Posterior vena cava (tissue), 2 donors: ENCODE results near the gene MAGOHB. TPM values are rescaled to one million over a fixed set of nuclear protein-coding genes. Genes with fewer than 3 reads are reported as not detected.
"Not testable (repeated sequence)": the region's sequence is repeated elsewhere in the genome, so short reads cannot be mapped to it uniquely, and the experiment has no call there.

Experiments used
- DNase-seq: peaks from one replicate; pipeline ENCODE4 v3.0.0-alpha.2; 2020; ENCODE audit warnings: low spot score
- intact Hi-C, 2 donors: fragments of 100-400 bp; cut with DNase I; formaldehyde crosslinking; loops; one replicate each; pipeline versions ENCODE4 v1.14.1 to v1.14.2; 2022 to 2023
- long read RNA-seq, 2 donors: library from polyadenylated mRNA; unstranded; transcript quantifications; one replicate each; pipeline ENCODE4 v2.0.0, GENCODE V29; 2020 to 2021
- total RNA-seq, 2 donors: library from RNA; stranded (reverse); fragmentation: NEBNext Ultra II Directional; extraction: Animal tissue kit (Norgen Biotek cat#: 25700); gene quantifications; one replicate each; pipeline ENCODE4 v1.2.1, GENCODE V29; 2021
- donor health status: DM: yes; HTN: yes; CAD: no.
- donor health status: DM: yes; HTN: yes; CAD: no.

The MAGOHB gene
- total RNA-seq = 10 to 100 TPM; 19.3 to 21.2 TPM
- long read RNA-seq, donor 1, partial matches to known transcripts = 1 of 4 reads
- long read RNA-seq, donor 1, other reads (novel, unspliced or antisense) = 0 of 4 reads
- long read RNA-seq, donor 2, transcript MAGOHB-201 (5 exons, 2,623 nt) = major isoform, 14 of 18 reads
- long read RNA-seq, donor 2, partial matches to known transcripts = 1 of 18 reads
- long read RNA-seq, donor 2, other reads (novel, unspliced or antisense) = 2 of 18 reads

GRCh38 chr12:10613349-10614055 lies at the start of gene MAGOHB:
TSS of gene MAGOHB (minus strand) at chr12:10613609. CDS start at chr12:10613532, 77 bp downstream.
- DNase-seq = peak; percentile 99
- intact Hi-C loops = loop anchor here in 1 of 2 donors (10.0 kb wide), 1 partner anchor 121 kb away; no protein-coding TSS in a partner anchor

- no peak for DNase-seq
- intact Hi-C loops = no loop called here
These were observed 47.9 kb upstream of the MAGOHB start for GRCh38 chr12:10661338-10661737.

- no peak for DNase-seq
- intact Hi-C loops = no loop called here
These were observed 40.6 kb upstream of the MAGOHB start for GRCh38 chr12:10654003-10654402.

- no peak for DNase-seq
- intact Hi-C loops = no loop called here
These were observed 38.8 kb upstream of the MAGOHB start for GRCh38 chr12:10652192-10652591.

- DNase-seq, intact Hi-C loops: not testable (repeated sequence)
These were observed 33.2 kb upstream of the MAGOHB start for GRCh38 chr12:10646576-10646975.

GRCh38 chr12:10645910-10646309 lies 32.5 kb upstream of the MAGOHB start:
- no peak for DNase-seq
- intact Hi-C loops = no loop called here

- DNase-seq = no peak
- intact Hi-C loops = no loop called here
These were observed 28.5 kb upstream of the MAGOHB start for GRCh38 chr12:10641735-10642500.

GRCh38 chr12:10638728-10639127 lies 25.3 kb upstream of the MAGOHB start:
- DNase-seq = no peak
- intact Hi-C loops = no loop called here

- intact Hi-C loops = no loop called here
These were observed 23.2 kb upstream of the MAGOHB start for GRCh38 chr12:10636611-10637010.

GRCh38 chr12:10636124-10636523 lies 22.7 kb upstream of the MAGOHB start:
- DNase-seq = no peak
- intact Hi-C loops = no loop called here

More at GRCh38 chr12:10636611-10637010, 23.2 kb upstream of the MAGOHB start:
- DNase-seq = no peak

GRCh38 chr12:10635306-10635705 lies 21.9 kb upstream of the MAGOHB start:
- DNase-seq = no peak
- intact Hi-C loops = no loop called here

GRCh38 chr12:10634427-10634826 lies 21.0 kb upstream of the MAGOHB start:
- intact Hi-C loops = no loop called here
- DNase-seq = no peak

- DNase-seq = no peak
- intact Hi-C loops = no loop called here
These were observed 20.1 kb upstream of the MAGOHB start for GRCh38 chr12:10633541-10633940.

- intact Hi-C loops = no loop called here
- no peak for DNase-seq
These were observed 18.8 kb upstream of the MAGOHB start for GRCh38 chr12:10632226-10632625.

GRCh38 chr12:10624605-10625004 lies 11.2 kb upstream of the MAGOHB start:
- DNase-seq = no peak
- intact Hi-C loops = no loop called here

- intact Hi-C loops = no loop called here
- DNase-seq = no peak
These were observed 9.7 kb upstream of the MAGOHB start for GRCh38 chr12:10623131-10623530.

GRCh38 chr12:10621278-10621677 lies 7.9 kb upstream of the MAGOHB start:
- intact Hi-C loops = no loop called here

GRCh38 chr12:10620078-10620779 lies 6.8 kb upstream of the MAGOHB start:
- intact Hi-C loops = no loop called here
- DNase-seq = no peak

More at GRCh38 chr12:10621278-10621677, 7.9 kb upstream of the MAGOHB start:
- no peak for DNase-seq

GRCh38 chr12:10618338-10618987 lies 5.1 kb upstream of the MAGOHB start:
- DNase-seq = no peak
- intact Hi-C loops = loop anchor here in 1 of 2 donors (10.0 kb wide), 1 partner anchor 116 kb away; no protein-coding TSS in a partner anchor
